GM19025 (cell line): Measurements from ENCODE around the gene NTRK3.

Experiments
- ATAC-seq: cut with Tn5 transposase; IDR thresholded peaks from one replicate; pipeline ENCODE4 v1.9.1; 2021; ENCODE audit warnings: mild to moderate bottlenecking, low read depth, moderate library complexity; ENCODE audit not compliant: unreplicated experiment

Gene NTRK3

GRCh38 chr15:88232771-88233201 is 23.8 kb downstream of the NTRK3 start:
- ATAC-seq, result no peak

DNA sequence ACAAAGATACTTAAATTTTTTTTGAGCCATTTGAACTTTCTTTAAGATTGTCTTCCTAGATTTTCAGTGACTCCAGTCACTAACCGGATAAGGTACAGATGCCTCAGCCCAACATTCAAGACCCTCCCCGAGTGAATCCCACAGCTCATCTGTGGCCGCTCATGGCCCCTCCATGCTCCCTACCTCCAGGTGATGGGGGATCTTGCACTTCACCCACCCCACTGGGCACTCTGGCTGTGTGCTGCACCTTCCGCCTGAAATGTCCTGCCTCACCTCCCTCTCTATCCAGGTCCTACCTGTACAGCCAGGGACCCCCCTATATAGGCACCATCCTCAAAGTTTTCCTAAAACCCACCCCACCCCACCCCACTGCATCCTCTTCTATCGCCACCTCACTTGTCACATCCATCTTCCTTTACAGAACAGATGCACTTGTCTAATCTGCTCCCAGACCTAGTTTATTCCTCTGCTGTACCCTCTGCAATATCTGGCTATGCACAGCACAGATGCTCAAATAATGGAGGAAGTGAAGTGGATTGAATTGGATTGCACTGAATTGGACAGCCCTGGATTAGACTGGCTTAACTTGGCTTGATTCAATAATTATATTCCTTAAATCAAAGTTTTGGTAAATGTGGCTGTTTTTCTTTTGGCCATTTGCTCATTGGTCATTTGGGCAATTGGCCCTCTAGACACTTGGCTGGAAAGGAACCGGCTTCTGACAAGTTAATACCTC is 24.5 kb downstream of the NTRK3 start:
- ATAC-seq, result no peak

DNA sequence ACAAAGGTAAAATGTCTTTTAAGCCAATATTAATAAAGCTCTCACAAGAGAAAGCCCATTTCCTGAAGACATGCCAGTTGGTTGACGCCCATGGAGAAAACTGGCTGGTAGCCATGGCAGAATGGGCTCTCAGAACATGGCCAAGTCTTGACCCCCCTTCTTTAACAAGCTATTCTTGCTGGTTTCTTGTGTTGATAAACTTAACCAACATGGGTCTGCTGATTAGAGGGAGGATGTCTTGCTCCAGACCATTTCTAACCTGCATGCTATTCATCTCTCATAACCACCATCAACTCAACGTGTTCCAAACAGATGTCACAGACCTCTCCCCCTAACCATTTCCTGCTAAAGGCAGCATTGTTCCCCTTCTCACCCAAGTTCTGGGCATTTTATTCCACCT is 25.7 kb downstream of the NTRK3 start:
- ATAC-seq, result no peak

- no peak for ATAC-seq
These were observed 31.1 kb downstream of the NTRK3 start for GRCh38 chr15:88225461-88225860.

GRCh38 chr15:88223084-88223483 is 33.5 kb downstream of the NTRK3 start:
- no peak for ATAC-seq

DNA sequence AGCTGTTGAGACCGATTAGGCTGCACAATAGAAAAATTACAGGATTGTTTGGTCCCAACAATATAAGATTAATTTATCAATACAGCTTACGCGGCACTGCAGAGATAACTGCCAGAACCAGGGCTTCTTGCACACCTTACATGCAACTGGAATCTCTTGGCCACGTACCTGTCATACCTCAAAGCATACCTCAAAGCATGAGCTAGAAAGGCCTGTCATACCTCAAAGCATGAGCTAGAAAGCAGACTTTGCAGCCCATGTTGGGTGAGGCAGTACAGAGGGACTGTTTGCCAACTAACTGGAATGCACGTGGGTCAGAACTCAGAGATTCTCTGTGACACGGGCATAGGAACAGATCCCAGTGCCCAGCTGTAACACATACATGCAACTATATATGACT is 34.7 kb downstream of the NTRK3 start:
- no peak for ATAC-seq

- no peak for ATAC-seq
These were observed 35.9 kb downstream of the NTRK3 start for GRCh38 chr15:88220443-88221335.

DNA sequence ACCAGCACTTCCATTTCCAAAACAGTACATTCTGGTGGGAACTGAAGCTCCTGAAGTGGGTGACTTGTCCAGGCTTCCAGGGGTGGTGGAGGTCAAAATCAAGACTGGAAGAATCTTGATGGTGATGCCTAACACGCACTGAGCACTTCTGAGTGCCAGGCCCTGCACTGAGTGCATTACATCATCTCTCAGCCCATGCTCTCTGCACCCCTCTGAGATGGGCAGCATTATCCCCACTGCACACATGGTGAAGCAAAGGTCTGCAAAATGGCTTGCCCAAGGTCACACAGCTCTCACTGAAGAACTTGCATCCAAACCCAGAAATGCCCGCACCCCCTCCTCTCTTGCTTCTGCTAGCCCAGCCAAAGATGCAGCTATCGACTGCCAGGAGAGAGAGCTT is 36.9 kb downstream of the NTRK3 start:
- ATAC-seq, result no peak

- ATAC-seq, result no peak
These were observed 37.9 kb downstream of the NTRK3 start for GRCh38 chr15:88218557-88219221.

- no peak for ATAC-seq
These were observed 41.4 kb downstream of the NTRK3 start for GRCh38 chr15:88215066-88215648.

DNA sequence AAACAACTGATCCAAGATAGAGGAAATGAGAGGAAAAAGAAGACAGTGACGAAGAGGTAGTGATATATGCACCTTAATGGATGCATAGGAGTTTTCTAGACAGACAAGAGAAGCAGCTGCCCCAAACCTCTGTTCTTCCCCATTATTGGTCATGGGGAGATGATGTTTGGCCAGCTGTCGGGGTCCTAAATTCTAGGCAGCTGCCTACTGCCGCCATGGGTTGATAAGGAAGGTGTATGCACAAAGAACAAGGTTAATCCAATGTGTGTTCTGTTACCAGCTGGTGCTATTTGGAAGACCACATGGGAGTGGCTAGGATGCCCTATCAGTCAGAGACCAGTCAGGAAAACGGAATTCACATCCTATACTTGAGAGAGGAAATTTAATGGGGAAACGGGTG is 47.4 kb downstream of the NTRK3 start:
- ATAC-seq, result no peak

DNA sequence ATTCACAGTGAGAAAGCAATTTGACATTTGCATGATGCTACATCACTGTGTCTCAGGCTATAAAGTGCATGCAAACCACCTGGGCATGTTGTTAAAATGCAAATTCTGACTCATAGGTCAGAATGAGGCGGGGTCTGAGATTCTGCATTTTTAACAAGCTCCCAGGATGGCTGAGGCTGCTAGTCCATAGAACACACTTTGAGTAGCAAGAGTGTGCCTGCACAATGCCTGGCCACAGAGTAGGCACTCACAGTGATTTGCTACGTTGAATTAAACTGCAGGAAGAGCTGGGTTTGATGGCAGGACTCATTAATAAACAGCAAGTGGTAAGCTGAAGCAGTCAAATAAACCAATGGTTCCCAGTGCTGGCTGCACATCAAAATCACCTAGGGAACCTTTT is 48.1 kb downstream of the NTRK3 start:
- no peak for ATAC-seq

- no peak for ATAC-seq
These were observed 49.0 kb downstream of the NTRK3 start for GRCh38 chr15:88207565-88207964.

DNA sequence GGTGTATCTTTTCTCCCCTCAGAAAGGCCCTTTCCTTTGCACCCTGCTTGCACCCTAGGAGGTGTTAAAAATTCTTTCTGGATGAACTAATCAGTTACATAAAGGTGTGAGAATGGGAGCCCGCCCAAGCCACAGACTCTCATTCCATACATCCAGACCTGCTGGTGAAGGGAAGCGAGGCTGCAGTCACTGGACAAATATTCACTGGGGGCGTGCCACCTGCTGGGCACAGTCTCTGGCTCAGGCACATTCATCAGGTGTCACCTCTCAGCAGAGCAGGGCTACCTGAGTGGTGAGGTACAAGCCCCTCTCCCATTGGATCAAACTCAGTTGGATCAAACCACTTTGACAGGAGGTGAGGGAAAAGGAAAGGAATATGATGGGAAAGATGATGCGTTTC is 52.0 kb downstream of the NTRK3 start:
- ATAC-seq, result no peak

GRCh38 chr15:88202231-88202630 is 54.3 kb downstream of the NTRK3 start:
- no peak for ATAC-seq

GRCh38 chr15:88201207-88201606 is 55.3 kb downstream of the NTRK3 start:
- no peak for ATAC-seq

- no peak for ATAC-seq
These were observed 59.6 kb downstream of the NTRK3 start for GRCh38 chr15:88196961-88197360.

GRCh38 chr15:88194162-88194561 is 62.4 kb downstream of the NTRK3 start:
- no peak for ATAC-seq

- ATAC-seq, result no peak
These were observed 63.1 kb downstream of the NTRK3 start for GRCh38 chr15:88193415-88193814.

DNA sequence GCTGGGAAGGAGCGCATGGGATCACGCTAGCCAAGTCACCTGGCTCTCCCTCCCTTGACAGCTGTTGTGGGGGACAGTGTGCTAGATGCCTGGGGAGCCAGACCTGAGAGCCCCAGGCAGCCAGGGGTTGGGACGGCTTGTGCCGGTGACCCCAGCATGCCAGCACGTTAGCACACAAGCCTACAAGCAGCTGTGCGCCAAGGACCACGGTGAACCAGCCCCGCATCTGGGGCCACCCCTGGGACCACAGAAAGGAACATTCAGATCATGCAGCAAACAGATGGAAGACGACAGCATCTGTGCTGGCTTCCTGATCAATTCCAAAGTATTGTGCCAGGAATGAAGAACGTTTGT is 64.8 kb downstream of the NTRK3 start:
- ATAC-seq, result no peak

DNA sequence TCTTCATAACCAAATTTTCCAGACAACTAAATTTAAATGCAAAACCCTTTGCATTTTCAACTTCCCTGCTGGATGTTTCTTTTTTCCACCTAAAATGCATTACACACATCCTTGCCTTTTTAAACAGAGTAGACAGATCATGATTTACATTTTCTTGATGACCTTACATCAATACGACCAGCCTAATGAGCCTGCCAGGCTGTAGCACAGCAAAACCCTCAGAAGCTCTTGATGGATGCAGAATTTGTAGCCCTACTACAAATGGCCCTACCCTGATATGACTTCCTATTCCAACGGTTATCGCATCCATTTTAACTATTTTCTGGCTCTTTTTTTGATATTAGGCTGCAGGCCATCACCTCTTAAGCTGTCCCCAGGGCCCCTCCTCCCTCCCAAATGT is 66.3 kb downstream of the NTRK3 start:
- ATAC-seq, result no peak
